ENCODE measurements around the gene RPRD1A.
"Not testable (repeated sequence)": the region's sequence is repeated elsewhere in the genome, so short reads cannot be mapped to it uniquely, and the experiment has no call there.

RPRD1A gene

DNA sequence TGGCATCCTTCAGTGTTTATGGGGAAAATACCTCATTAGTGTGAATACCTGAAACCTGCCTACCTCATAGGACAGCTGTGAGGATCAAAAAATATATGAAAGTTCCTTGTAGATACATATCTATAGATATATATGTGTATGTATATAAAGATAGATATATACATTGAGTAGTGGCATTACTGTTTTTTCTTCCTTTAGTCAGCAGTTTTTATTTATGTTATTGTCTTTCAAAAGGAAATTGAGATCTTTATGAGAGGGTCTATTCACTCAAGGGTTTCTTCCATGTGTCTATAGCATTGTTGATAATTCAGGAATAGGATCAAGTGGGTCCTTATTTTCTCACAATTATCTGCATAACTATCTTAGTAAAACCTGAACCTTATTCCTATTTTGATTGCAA lies 88.2 kb downstream of the RPRD1A start:
- DNase-seq (ENCODE audit: insufficient read length) (no peak), FAIRE-seq (no peak)
- no peak for TF ChIP-seq POLR2AphosphoS5 (IDR thresholded peaks at IDR 0.05; ENCODE audit: low read depth, low read length)

GRCh38 chr18:35974181-35974580 lies 93.2 kb downstream of the RPRD1A start:
- DNase-seq (ENCODE audit: insufficient read length) (no peak), FAIRE-seq (no peak)
- TF ChIP-seq POLR2AphosphoS5 (IDR thresholded peaks at IDR 0.05; ENCODE audit: low read depth, low read length) (no peak), POLR2A (IDR thresholded peaks at IDR 0.05; ENCODE audit: low read depth, low read length) (no peak), TAF1 (IDR thresholded peaks at IDR 0.05; ENCODE audit: borderline replicate concordance, low read depth, low read length) (no peak)

- no peak for FAIRE-seq
- no peak for DNase-seq (ENCODE audit: insufficient read length)
- TF ChIP-seq TAF1 (IDR thresholded peaks at IDR 0.05; ENCODE audit: borderline replicate concordance, low read depth, low read length) (no peak), POLR2A (IDR thresholded peaks at IDR 0.05; ENCODE audit: low read depth, low read length) (no peak), POLR2AphosphoS5 (IDR thresholded peaks at IDR 0.05; ENCODE audit: low read depth, low read length) (no peak)
Measured at GRCh38 chr18:35973650-35974049, 93.7 kb downstream of the RPRD1A start.

- TF ChIP-seq POLR2AphosphoS5 (IDR thresholded peaks at IDR 0.05; ENCODE audit: low read depth, low read length) = peak; percentile 79
- peak; percentile 92 for TF ChIP-seq POLR2A (IDR thresholded peaks at IDR 0.05; ENCODE audit: low read depth, low read length)
- peak; percentile 80 for TF ChIP-seq TAF1 (IDR thresholded peaks at IDR 0.05; ENCODE audit: borderline replicate concordance, low read depth, low read length)
- FAIRE-seq (peak; percentile 94), DNase-seq (ENCODE audit: insufficient read length) (peak; percentile 82)
Measured at GRCh38 chr18:35972197-35973000, 95.0 kb downstream of the RPRD1A start, which contains the start of gene RMP24. RMP24 (plus strand) TSS chr18:35972679.

DNA sequence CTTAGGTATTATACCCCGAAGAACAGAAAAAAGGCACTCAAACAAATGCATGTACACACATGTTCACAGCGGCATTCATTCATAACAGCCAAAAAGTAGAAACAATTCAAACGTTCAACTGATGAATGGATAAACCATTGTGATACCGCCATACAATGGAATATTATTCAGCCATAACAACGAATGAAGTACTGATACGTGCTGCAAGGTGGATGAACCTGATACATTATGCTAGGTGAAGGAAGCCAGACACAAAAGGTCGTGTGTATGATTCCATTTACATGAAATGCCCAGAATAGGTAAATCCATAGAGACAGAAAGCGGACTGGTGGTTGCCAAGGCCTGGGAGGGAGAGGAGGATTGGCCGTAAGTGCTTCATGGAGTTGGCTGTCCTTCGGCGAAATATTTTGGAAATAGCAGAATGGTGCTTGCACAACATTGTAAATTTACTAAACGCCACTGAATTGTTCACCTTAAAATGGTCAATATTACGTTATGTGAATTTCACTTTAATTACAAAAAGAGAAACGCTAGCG lies 95.6 kb downstream of the RPRD1A start:
- FAIRE-seq (peak; percentile 78), DNase-seq (ENCODE audit: insufficient read length) (no peak)
- no peak for TF ChIP-seq TAF1 (IDR thresholded peaks at IDR 0.05; ENCODE audit: borderline replicate concordance, low read depth, low read length)
- no peak for TF ChIP-seq POLR2AphosphoS5 (IDR thresholded peaks at IDR 0.05; ENCODE audit: low read depth, low read length)
- TF ChIP-seq POLR2A (IDR thresholded peaks at IDR 0.05; ENCODE audit: low read depth, low read length) = no peak

GRCh38 chr18:35969676-35970075 lies 97.7 kb downstream of the RPRD1A start:
- TF ChIP-seq POLR2AphosphoS5 (IDR thresholded peaks at IDR 0.05; ENCODE audit: low read depth, low read length) = no peak
- no peak for TF ChIP-seq TAF1 (IDR thresholded peaks at IDR 0.05; ENCODE audit: borderline replicate concordance, low read depth, low read length)
- TF ChIP-seq POLR2A (IDR thresholded peaks at IDR 0.05; ENCODE audit: low read depth, low read length) = no peak
- FAIRE-seq (no peak), DNase-seq (ENCODE audit: insufficient read length) (no peak)

- TF ChIP-seq TAF1 (IDR thresholded peaks at IDR 0.05; ENCODE audit: borderline replicate concordance, low read depth, low read length) (no peak), POLR2A (IDR thresholded peaks at IDR 0.05; ENCODE audit: low read depth, low read length) (no peak), POLR2AphosphoS5 (IDR thresholded peaks at IDR 0.05; ENCODE audit: low read depth, low read length) (no peak)
- DNase-seq (ENCODE audit: insufficient read length) (no peak), FAIRE-seq (no peak)
Measured at GRCh38 chr18:35968278-35968880, 99.0 kb downstream of the RPRD1A start.

DNA sequence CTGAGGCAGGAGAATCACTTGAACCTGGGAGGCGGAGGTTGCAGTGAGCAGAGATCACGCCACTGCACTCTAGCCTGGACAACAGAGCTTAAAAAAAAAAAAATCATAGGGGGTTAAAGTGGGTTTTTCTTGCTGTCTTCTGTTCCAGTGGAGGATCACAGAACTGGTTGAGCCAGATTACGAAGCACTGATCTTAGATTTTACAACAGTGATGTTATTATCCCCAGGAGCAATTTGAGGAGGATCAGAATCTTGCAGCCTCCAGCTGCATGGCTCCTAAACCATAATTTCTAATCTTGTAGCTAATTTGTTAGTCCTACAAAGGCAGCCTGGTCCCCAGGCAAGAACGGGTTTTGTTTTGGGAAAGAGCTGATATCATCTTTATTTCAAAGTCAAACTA lies 99.5 kb downstream of the RPRD1A start:
- DNase-seq (ENCODE audit: insufficient read length); FAIRE-seq: not testable (repeated sequence)

GRCh38 chr18:35964319-35964718 lies 103.0 kb downstream of the RPRD1A start:
- DNase-seq (ENCODE audit: insufficient read length) = no peak
- TF ChIP-seq POLR2A (IDR thresholded peaks at IDR 0.05; ENCODE audit: low read depth, low read length) = no peak
- TF ChIP-seq POLR2AphosphoS5 (IDR thresholded peaks at IDR 0.05; ENCODE audit: low read depth, low read length) = no peak
- TF ChIP-seq TAF1 (IDR thresholded peaks at IDR 0.05; ENCODE audit: borderline replicate concordance, low read depth, low read length) = no peak
- FAIRE-seq = no peak

DNA sequence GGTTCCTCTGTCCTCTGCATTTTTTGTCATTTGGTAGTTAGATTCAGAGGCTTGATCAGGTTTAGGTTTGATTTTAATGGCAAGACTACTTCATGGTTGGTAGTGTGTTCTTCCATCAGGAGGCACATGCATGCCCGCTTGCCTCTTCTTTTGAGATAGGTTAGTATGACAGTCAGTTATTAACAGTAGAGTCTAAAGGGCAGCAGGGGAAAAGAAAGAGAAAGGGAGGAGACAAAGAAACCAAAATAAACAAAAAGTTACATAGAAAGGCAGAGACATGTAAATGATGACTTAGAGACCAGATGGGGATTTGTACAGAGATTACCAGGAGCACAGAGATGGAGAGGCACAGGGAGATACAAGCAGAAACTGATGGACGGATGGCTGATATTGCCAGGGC lies 105.0 kb downstream of the RPRD1A start:
- DNase-seq (ENCODE audit: insufficient read length) (no peak), FAIRE-seq (no peak)
- TF ChIP-seq TAF1 (IDR thresholded peaks at IDR 0.05; ENCODE audit: borderline replicate concordance, low read depth, low read length) (no peak), POLR2A (IDR thresholded peaks at IDR 0.05; ENCODE audit: low read depth, low read length) (no peak), POLR2AphosphoS5 (IDR thresholded peaks at IDR 0.05; ENCODE audit: low read depth, low read length) (no peak)

DNA sequence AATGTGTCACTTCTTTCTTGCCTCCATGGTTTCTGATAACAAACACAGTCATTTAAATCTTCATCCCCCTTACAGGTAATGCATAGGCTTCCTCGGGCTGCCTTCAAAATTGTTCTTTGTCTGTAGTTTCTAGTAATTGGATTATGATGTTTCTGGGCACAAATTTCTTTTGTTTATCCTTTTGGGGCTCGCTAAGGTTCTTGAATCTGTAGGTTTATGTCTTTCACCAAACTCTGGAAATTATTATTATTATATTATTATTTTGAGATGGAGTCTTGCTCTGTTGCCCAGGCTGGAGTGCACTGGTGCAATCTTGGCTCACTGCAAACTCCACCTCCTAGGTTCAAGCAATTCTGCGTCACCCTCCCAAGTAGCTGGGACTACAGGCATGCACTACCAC lies 111.1 kb downstream of the RPRD1A start:
- FAIRE-seq = no peak
- no peak for TF ChIP-seq POLR2AphosphoS5 (IDR thresholded peaks at IDR 0.05; ENCODE audit: low read depth, low read length)
- no peak for TF ChIP-seq TAF1 (IDR thresholded peaks at IDR 0.05; ENCODE audit: borderline replicate concordance, low read depth, low read length)
- TF ChIP-seq POLR2A (IDR thresholded peaks at IDR 0.05; ENCODE audit: low read depth, low read length) = no peak
- no peak for DNase-seq (ENCODE audit: insufficient read length)

DNA sequence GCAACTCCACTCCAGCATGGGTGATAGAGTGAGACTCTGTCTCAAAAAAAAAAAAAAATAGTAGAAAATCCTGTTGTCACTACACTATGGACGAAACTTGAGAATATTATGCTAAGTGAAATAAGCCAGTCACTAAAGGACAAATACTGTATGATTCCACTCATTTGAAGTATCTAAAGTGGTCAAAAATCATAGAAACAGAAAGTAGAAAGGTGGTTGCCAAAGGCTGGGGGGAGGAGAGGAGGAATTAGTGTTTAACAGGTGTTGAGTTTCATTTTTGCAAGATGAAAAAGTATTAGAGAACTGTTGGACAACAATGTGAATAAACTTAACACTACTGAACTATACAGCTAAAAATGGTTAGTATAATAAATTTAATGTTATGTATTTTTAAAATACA lies 113.7 kb downstream of the RPRD1A start:
- no peak for FAIRE-seq
- TF ChIP-seq TAF1 (IDR thresholded peaks at IDR 0.05; ENCODE audit: borderline replicate concordance, low read depth, low read length) = no peak
- TF ChIP-seq POLR2A (IDR thresholded peaks at IDR 0.05; ENCODE audit: low read depth, low read length) = no peak
- no peak for TF ChIP-seq POLR2AphosphoS5 (IDR thresholded peaks at IDR 0.05; ENCODE audit: low read depth, low read length)
- no peak for DNase-seq (ENCODE audit: insufficient read length)
